KOPT-K1 (cell line): ENCODE results near the gene TBL1X.
A peak's percentile ranks its signal among the peaks of the same experiment; 100 is the strongest.

Experiments
- H3K27ac ChIP-seq: fragments of 200-600 bp; sonication (generic); 2 replicates; pipeline ENCODE4 v1.5.1; 2016; ENCODE audit warnings: antibody characterized with exemption, mild to moderate bottlenecking, low read depth, low read length; ENCODE audit not compliant: poor library complexity, severe bottlenecking
- H3K36me3 ChIP-seq: fragments of 200-600 bp; sonication (generic); 2 replicates; pipeline ENCODE4 v1.5.1; 2017; ENCODE audit warnings: antibody characterized with exemption, mild to moderate bottlenecking, low read length, moderate library complexity; ENCODE audit not compliant: insufficient read depth
- H3K9me3 ChIP-seq: fragments of 200-600 bp; sonication (generic); 2 replicates; pipeline ENCODE4 v1.5.1; 2017; ENCODE audit warnings: antibody characterized with exemption, low read length, mild to moderate bottlenecking; ENCODE audit not compliant: insufficient read depth, poor library complexity, severe bottlenecking

The TBL1X gene

DNA sequence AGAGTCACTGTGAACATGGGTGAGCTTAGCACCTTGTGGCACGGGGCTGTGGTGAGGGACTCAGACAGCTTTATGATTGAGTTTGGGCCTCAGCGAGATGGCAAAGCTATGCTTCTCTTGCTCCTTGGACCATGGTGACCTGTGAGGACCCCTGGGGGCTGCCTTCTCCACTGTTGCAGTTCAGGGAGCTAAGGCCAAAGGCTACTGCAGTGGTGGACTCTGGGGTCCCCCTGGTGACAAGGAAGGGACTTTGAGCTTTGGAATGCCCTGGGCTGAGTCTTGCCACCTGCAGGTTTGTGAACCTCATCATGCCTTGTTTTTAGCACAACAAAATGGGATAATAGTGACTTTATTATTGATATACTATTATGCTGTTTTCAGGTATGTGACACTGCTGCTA is 36.5 kb downstream of the TBL1X start:
- H3K27ac ChIP-seq: no peak overlapping the region
- peaks cover 11% of the 10 kb centered on the region for H3K9me3 ChIP-seq
- peaks cover 22% of the 10 kb centered on the region for H3K36me3 ChIP-seq

DNA sequence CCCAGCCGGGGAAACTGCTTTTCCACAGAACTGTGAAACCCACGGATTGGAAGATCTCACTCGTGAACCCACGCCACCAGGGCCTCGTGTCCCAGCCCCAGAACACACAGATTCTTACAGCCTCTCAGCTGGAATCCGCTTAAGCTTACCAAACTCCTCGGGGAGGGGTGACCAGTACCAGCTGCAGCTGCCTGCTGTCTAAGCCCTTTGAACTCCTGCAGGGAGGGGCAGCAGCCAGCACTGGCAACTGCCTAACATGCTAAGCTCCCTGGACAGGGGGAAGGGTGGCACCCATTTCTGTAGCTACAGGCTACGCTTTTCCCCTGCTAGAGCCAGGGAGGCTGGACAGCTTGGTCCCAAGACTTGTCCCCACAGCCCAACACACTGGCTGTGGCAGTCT is 38.4 kb downstream of the TBL1X start:
- H3K9me3 ChIP-seq: peaks cover 11% of the 10 kb centered on the region
- H3K27ac ChIP-seq: no peak overlapping the region
- H3K36me3 ChIP-seq: peaks cover 22% of the 10 kb centered on the region

DNA sequence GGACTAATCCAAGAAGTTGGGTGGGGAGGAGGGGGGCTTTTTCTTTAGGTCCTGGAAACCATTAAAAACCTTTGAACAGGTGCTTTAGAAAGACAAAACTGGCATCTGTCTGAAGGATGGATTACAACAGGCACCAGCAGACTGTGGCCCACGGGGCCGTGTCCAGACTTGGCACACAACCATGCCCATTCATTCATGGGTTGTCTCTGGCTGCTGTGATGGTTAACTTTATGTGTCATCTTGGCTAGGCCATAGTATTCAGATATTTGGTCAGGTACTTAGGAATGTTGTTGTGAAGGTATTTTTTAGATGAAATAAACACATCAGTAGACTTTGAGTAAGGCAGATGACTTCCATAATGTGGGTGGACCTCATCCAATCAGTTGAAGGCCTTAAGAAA is 45.5 kb downstream of the TBL1X start:
- no peak overlapping the region for H3K27ac ChIP-seq
- no peaks in the 10 kb centered on the region for H3K9me3 ChIP-seq
- H3K36me3 ChIP-seq: peaks cover 4% of the 10 kb centered on the region; the same call in 1 of the 2 replicates

DNA sequence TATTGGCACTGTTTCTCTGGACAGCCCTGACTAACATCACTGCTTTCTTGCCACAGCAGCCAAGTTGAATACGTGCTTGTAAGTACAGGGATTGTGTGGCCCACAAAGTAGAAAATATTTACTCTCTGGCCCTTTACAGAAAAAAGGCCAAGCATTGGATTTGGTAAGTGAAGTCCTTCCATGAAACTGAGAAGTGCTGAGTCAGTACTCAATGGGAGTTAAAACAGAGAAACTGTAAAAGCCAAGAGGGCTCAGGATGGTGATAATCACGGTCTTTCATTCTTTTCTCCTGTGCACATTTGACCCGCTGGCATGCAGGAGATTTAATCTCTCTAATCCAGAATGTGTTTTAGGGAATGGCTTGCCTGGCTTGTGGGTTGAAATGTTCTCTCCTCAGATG is 46.1 kb downstream of the TBL1X start:
- peaks cover 4% of the 10 kb centered on the region; the same call in 1 of the 2 replicates for H3K36me3 ChIP-seq
- no peak overlapping the region for H3K27ac ChIP-seq
- no peaks in the 10 kb centered on the region for H3K9me3 ChIP-seq

DNA sequence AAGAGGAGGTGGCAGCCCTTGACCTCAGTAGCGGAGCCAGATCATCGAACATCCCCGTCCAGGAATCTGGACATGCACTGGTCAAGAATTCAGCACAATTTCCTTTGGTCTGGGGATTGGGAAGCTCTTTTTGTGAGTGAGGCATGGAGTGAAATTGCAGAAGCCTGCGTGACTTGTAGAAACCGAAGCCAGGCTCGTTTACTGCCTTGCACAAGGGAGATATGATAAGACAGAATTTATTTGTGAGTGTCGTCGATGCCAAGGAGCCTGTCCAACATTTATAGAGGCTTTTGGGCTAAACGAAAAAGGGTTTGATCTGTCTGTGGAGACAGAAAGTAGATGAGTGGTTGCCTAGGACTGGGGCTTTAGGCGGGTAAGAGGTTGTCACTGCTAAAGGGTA is 50.6 kb downstream of the TBL1X start:
- peaks cover 4% of the 10 kb centered on the region; the same call in 1 of the 2 replicates for H3K36me3 ChIP-seq
- H3K9me3 ChIP-seq: no peaks in the 10 kb centered on the region
- H3K27ac ChIP-seq: peak overlapping the region; percentile 14

DNA sequence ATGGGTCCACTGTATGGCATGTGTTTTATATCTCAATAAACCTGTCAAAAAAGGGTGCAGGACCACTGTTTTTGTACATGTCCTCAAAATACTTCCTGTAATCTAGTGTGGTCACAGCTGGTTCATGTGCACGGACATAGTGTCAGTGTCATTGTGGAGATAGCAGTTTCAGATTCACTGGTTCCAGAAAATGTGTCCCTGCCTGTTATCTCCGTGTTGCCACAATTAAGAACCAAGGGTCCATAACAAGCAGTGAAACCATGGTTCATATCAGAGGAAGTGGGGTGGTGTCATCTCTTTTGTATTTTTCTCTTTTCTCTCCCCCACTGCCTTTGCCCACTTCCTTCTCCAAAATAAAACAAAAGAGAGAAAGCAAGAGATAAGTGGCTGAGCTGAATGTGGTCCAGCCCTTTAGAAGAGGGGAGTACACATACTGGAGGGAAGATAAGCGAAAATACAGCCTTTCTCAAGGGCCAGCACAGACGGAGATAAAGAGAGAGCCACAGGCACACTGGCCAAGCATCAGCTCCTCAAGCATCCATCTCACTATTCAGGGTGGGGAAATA is 51.2 kb downstream of the TBL1X start:
- Histone ChIP-seq H3K27ac (peak overlapping the region; percentile 40), H3K36me3 (peaks cover 4% of the 10 kb centered on the region; the same call in 1 of the 2 replicates), H3K9me3 (no peaks in the 10 kb centered on the region)

DNA sequence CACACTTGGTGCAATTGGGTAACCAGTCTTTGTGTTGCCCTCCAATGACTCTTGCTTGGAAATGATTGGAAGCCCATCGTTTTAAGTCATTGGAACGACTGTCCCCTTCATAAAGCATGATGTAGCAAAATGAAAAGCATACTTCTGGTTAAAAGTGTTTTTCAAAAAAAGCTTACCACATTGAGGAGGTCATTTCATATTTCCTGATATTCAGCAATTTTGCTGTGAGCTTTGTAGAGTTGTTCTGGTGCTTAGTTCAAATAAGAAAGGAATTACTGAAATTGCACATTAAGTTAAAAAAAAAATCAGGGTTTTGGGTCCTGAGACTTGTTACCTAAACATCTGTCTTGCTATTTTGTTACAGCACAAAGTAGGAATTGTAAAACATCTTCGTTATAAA is 51.8 kb downstream of the TBL1X start:
- Histone ChIP-seq H3K9me3 (no peaks in the 10 kb centered on the region), H3K36me3 (peaks cover 4% of the 10 kb centered on the region; the same call in 1 of the 2 replicates), H3K27ac (peak overlapping the region; percentile 40)

DNA sequence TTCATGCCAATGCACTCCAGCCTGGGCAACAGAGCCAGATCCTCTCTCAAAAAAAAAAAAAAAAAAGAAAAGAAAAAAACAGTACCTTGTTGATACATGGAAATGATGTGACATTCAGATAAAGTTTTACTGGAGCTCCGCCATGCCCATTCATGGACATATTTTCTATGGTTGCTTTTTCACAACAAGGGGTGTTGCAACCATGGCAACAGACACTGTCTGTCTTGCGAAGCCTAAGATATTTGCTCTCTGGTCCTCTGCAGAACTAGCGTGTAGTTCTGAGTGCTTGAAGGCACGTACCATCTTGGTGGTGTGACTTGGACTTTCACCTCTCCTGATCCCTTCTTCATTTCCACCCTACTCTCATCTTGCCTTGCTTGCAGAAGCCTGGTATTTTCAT is 53.2 kb downstream of the TBL1X start:
- Histone ChIP-seq H3K36me3 (no peaks in the 10 kb centered on the region; the same call in 1 of the 2 replicates), H3K9me3 (no peaks in the 10 kb centered on the region), H3K27ac (no peak overlapping the region)

DNA sequence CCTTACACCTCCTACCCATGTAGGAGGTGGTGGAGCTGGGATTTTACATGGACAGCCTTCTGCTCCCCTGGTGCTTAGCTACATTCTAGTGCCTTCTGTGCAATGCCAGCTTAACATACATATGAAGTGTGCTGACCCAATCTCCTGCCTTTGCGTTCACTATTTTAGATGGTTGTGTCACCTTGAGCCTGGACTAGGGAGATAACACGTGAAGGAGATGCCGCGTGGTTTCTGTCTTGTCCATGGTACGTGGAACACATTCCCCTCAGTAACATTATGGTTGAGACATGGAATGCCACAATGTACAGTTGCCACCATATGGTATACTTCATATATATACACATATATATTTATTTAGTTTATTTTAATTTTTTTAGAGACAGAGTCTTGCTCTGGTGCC is 54.0 kb downstream of the TBL1X start:
- Histone ChIP-seq H3K9me3 (no peaks in the 10 kb centered on the region), H3K36me3 (no peaks in the 10 kb centered on the region), H3K27ac (no peak overlapping the region)

DNA sequence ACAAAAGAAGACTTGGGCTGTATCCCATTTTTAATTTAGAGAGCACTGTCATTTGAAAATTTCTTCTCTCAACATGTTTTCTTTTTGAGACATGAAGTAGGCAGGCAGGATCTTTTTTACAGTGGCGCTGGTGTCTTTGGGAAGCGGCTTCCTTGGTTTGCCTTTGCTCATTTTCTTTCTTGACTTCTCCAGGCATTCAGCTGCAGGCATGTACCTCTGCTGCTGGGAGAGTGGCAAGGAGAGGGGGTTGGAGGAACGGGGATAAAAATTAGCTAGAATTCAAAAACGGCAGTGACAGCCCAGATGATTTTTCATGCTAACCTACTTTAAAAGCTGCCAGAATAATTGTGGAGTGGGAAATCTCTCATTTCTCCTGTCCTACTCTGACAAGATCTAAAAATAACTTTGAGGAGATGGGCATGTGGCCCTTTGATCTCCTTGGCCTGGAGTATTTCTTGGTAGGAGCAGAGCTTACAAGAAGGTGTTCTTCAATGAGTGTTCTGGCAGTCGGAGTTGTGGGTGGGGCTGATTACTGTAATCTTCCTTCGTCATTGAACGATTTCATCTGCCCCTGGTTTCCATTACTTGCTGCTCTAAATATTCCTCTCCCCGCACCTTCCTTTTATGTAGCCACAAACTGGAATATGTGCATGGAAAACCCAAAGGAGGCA is 54.8 kb downstream of the TBL1X start:
- H3K36me3 ChIP-seq: no peaks in the 10 kb centered on the region
- no peaks in the 10 kb centered on the region for H3K9me3 ChIP-seq
- no peak overlapping the region for H3K27ac ChIP-seq

DNA sequence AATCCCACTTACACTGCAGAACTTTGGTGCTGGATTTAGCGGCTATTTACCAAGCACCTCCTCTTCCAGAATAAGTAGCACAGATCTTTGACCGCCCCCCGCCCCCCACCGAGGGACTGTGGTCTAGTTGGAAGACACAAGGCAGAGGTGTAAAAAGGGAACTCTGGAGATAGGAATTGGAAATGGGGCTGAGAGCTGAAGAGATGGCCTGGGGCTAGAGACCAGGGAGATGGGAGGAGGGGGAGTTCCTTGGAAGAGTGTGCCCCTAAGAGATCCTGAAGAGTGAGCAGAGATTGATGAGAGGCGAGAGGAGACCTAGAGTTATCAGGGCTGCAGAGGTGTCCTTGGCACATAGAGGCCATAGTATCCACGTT is 55.3 kb downstream of the TBL1X start:
- H3K27ac ChIP-seq: no peak overlapping the region
- H3K36me3 ChIP-seq: no peaks in the 10 kb centered on the region
- H3K9me3 ChIP-seq: no peaks in the 10 kb centered on the region

DNA sequence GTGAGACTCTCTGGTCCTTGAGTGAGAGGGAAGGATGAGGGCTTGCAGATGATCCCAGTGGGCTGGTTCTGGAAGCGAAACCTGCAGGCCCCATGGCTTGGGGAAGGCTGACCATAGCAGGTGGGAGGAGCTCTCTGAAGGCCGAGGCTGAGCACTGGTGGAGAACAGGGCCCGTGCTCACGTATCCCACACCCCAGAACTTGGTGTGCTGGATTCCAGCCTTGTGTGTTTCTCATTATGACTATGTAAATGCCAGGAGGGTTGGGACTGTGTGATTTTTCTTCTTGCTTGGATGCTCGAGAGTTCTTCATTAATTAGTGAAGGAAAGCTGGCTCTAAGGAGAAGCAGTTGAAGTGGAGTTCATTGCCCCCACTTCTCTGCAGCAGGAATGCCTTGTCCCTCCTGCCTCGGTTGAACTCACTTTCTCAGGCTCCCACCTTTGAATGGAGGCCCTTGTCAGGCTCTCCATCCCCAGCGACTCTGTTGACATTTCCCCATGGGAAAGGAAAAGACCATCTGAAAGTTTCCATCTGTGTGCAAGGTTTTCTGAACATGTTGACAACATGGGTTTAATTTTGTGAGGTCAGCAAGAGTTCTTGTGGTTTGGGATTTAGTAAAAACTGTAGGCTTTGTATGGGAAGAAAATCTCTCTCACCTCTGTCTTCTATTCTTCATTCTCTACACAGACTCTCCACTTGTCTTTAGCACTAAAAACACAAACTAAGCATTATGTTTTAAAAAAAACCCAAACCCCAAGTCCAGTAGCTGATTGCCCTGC is 57.7 kb downstream of the TBL1X start:
- Histone ChIP-seq H3K36me3 (no peaks in the 10 kb centered on the region), H3K9me3 (no peaks in the 10 kb centered on the region), H3K27ac (no peak overlapping the region)

DNA sequence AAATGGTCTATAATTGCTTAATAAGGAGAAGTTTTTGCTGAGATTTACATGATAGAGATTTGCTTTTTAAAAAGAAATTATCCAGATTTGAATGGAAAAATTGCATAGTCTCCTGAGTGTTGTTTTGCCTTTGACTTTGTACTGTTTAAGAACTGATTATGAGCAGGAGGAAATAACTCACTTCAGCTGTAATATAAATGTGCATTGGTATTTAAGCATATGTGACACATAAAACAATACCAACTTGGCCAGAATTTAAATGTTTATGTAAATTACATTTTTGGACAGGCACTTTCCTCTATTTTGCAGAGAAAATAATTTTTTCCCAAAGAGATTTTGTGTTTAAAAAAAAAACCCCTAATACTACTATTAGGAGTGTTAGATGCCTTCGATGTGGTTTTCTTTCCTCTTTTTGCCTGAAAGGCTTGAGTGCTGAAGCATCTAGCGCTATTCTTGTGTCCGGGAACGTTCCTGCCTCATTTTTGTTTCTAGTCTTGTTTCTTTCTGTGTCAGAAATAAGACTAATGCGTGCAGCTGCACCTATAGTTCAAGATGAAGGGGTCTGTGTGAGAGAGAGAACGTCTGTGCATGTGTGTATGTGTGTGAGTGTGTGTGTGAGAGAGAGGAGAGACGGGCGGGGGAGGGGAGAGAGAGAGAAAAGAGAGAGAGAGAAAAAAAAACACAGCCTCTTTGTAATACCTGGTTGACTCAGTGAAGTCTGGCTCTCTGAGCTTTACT is 60.8 kb downstream of the TBL1X start:
- no peaks in the 10 kb centered on the region for H3K36me3 ChIP-seq
- H3K27ac ChIP-seq: peak overlapping the region; percentile 18
- no peaks in the 10 kb centered on the region for H3K9me3 ChIP-seq

DNA sequence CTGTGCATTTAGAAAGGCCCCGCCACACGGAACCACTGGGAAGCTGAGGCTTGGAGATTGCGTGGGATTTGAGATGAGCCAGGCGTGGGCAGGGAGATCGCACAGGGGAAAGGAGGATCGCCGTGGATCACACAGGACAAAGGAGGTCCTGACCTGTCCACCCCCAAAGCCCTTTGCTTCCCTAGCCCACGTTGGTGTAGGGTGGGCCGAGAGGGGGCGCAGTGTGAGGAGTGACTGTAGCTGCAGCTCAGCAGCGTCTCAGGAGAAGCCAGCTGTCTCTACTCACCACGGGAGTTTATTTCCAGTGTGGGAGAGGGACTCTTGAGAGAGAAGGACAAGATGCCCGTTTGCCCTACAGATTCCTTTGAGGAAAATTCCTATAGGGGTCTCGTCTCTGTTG is 62.1 kb downstream of the TBL1X start:
- Histone ChIP-seq H3K36me3 (no peaks in the 10 kb centered on the region), H3K27ac (no peak overlapping the region), H3K9me3 (no peaks in the 10 kb centered on the region)

DNA sequence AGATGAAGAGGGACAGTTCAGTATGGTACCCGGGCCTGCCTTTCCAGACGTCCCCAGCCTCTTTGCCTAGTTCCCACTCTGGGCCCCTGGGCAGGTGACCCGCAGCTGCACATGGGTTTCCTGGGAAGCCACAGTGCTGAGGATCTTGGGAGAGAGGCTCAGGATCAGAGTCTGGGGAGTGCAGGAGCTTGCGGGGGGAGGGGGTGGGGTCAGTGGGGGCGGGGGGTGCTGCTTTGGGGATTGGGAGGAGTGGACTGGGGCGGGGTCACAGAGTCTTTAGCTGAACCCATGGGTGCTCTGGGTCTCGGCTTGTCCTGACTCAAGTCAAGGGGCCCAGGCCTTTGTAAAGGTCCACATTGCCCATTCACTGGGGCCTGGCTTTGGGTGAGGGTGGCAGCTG is 63.6 kb downstream of the TBL1X start:
- Histone ChIP-seq H3K27ac (no peak overlapping the region), H3K36me3 (no peaks in the 10 kb centered on the region)

More for the DNA sequence above, 63.6 kb downstream of the TBL1X start:
- H3K9me3 ChIP-seq: no peaks in the 10 kb centered on the region
